Fibroblast of villous mesenchyme (primary cell): Measurements from ENCODE around the gene PRDM4. TPM values are rescaled to one million over a fixed set of nuclear protein-coding genes. Genes with fewer than 3 reads are reported as not detected.

Experiments used
- DNase-seq: peaks from one replicate; pipeline ENCODE4 v3.0.0-alpha.2; 2010; ENCODE audit warnings: low read depth
- H3K4me3 ChIP-seq: 2 replicates; pipeline ENCODE4 v1.5.1; 2011; ENCODE audit warnings: low read depth, mild to moderate bottlenecking, low read length
- CTCF ChIP-seq: IDR thresholded peaks from 2 replicates; pipeline ENCODE4 v1.5.1; 2012; ENCODE audit warnings: low read depth, mild to moderate bottlenecking, low read length; ENCODE audit not compliant: insufficient read depth
- total RNA-seq: library from RNA; depleted of rRNA; stranded (reverse); fragments of >200 nt; gene quantifications from 2 replicates; pipeline ENCODE4 v1.2.3, GENCODE V29; 2012

The PRDM4 gene
- total RNA-seq, 1 donor: 28.9 TPM

GRCh38 chr12:107767466-107767865 is 6.5 kb upstream of the PRDM4 start:
- no peak overlapping the region for H3K4me3 ChIP-seq
- no peak for DNase-seq
- no peak for TF ChIP-seq CTCF

- no peak overlapping the region for H3K4me3 ChIP-seq
- DNase-seq: no peak
- no peak for TF ChIP-seq CTCF
These were observed 4.4 kb upstream of the PRDM4 start for GRCh38 chr12:107765316-107765715.

GRCh38 chr12:107764626-107765025 is 3.7 kb upstream of the PRDM4 start:
- H3K4me3 ChIP-seq: no peak overlapping the region
- no peak for TF ChIP-seq CTCF
- no peak for DNase-seq

GRCh38 chr12:107762874-107763273 is 1.9 kb upstream of the PRDM4 start:
- no peak for DNase-seq
- H3K4me3 ChIP-seq: no peak overlapping the region
- TF ChIP-seq CTCF: no peak

- no peak for DNase-seq
- TF ChIP-seq CTCF: no peak
- H3K4me3 ChIP-seq: peak overlapping the region; percentile 69
These were observed 566 bp upstream of the PRDM4 start for GRCh38 chr12:107761502-107761904.

GRCh38 chr12:107760207-107760808 is 629 bp downstream of the PRDM4 start:
- TF ChIP-seq CTCF: no peak
- H3K4me3 ChIP-seq: peak overlapping the region; percentile 84
- no peak for DNase-seq

GRCh38 chr12:107759410-107759809 is 1.5 kb downstream of the PRDM4 start:
- peak; percentile 89 for DNase-seq
- no peak for TF ChIP-seq CTCF
- H3K4me3 ChIP-seq: peak overlapping the region; percentile 84
